Measurements from ENCODE around the gene CBFA2T3.
A peak's percentile ranks its signal among the peaks of the same experiment; 100 is the strongest.

CBFA2T3 gene

DNA sequence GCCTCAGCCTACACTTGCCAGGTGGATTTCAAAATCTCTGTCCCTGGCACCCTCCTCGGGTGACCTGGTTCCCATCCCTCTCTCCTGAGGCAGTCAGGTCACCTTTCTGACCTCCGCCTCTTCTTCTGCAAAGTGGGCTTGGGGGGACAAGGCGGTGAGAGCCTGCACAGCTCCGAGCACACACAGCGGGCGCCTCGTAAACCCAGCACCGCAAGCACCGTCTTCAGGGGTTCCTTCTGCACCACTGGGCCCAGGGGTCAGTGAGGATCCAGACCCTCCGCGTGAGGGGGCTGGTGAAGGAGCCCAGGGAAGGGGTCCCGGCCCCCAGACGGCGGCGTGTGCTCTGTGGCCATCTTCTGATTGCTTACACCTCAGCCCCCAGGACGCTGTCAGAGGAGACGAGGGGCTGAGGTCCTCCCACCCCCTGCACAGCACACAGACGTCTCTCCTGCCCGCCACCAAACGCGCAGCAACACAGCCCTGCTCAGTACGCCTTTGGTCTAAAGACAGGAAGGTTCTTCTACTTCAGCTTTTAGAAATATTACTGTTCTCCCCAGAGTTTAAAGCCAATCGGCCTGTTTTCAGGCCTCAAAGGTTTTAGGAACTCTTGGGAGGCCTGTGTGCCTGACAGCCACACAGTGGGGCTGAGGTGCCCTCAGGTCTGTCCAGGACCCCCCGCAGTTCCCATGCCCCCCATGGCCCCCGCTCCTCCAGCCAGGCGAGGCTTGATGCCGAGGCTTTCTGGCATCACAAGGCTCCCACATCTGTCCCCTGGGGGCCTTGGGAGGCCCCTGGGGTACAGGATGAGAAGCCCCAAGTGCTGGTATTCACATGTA is 2.7 kb downstream of the CBFA2T3 start:
- Histone ChIP-seq H3K36me3 (ENCODE audit: insufficient read depth, low read length) (no peaks in the 10 kb centered on the region), H3K9me3 (ENCODE audit: insufficient read depth, low read length, severe bottlenecking) (no peaks in the 10 kb centered on the region), H3K79me2 (ENCODE audit: insufficient read depth, low read length) (no peaks in the 10 kb centered on the region), H3K4me3 (ENCODE audit: low read depth in 1 of 2, low read length in 2 of 2) (no peak overlapping the region), H3K4me1 (ENCODE audit: insufficient read depth, low read length) (peaks cover 18% of the 10 kb centered on the region), H2AFZ (ENCODE audit: low read depth, low read length) (no peak overlapping the region), H3K9ac (ENCODE audit: low read depth, low read length) (no peak overlapping the region), H3K4me2 (ENCODE audit: insufficient read depth, low read length) (no peak overlapping the region), H4K20me1 (ENCODE audit: insufficient read depth, low read length) (no peaks in the 10 kb centered on the region; the same call in 1 of the 2 replicates), H3K27me3 (ENCODE audit: insufficient read depth, low read length, poor library complexity) (no peaks in the 10 kb centered on the region), H3K27ac (ENCODE audit: low read length) (no peak overlapping the region)
- peak; percentile 39 for DNase-seq
- TF ChIP-seq CTCF (IDR thresholded peaks at IDR 0.05; ENCODE audit: borderline replicate concordance, extremely low read depth, low read length, poor library complexity, severe bottlenecking) = no peak
- TF ChIP-seq EZH2 (IDR thresholded peaks at IDR 0.05; ENCODE audit: borderline replicate concordance, low read depth, low read length, severe bottlenecking) = no peak
- ATAC-seq (ENCODE audit: insufficient read depth, low read depth) = no peak

- Histone ChIP-seq H3K4me2 (ENCODE audit: insufficient read depth, low read length) (no peak overlapping the region), H3K27me3 (ENCODE audit: insufficient read depth, low read length, poor library complexity) (no peaks in the 10 kb centered on the region), H3K4me1 (ENCODE audit: insufficient read depth, low read length) (peaks cover 11% of the 10 kb centered on the region), H2AFZ (ENCODE audit: low read depth, low read length) (no peak overlapping the region), H3K79me2 (ENCODE audit: insufficient read depth, low read length) (no peaks in the 10 kb centered on the region), H3K9ac (ENCODE audit: low read depth, low read length) (no peak overlapping the region), H3K4me3 (ENCODE audit: low read depth in 1 of 2, low read length in 2 of 2) (no peak overlapping the region), H3K9me3 (ENCODE audit: insufficient read depth, low read length, severe bottlenecking) (no peaks in the 10 kb centered on the region), H3K36me3 (ENCODE audit: insufficient read depth, low read length) (no peaks in the 10 kb centered on the region), H3K27ac (ENCODE audit: low read length) (no peak overlapping the region), H4K20me1 (ENCODE audit: insufficient read depth, low read length) (no peaks in the 10 kb centered on the region)
- DNase-seq (no peak), ATAC-seq (ENCODE audit: insufficient read depth, low read depth) (no peak)
- no peak for TF ChIP-seq CTCF (IDR thresholded peaks at IDR 0.05; ENCODE audit: borderline replicate concordance, extremely low read depth, low read length, poor library complexity, severe bottlenecking)
- no peak for TF ChIP-seq EZH2 (IDR thresholded peaks at IDR 0.05; ENCODE audit: borderline replicate concordance, low read depth, low read length, severe bottlenecking)
These were observed 3.5 kb downstream of the CBFA2T3 start for GRCh38 chr16:88973415-88974050.

GRCh38 chr16:88973007-88973410 is 4.0 kb downstream of the CBFA2T3 start:
- Histone ChIP-seq H3K4me2 (ENCODE audit: insufficient read depth, low read length) (no peak overlapping the region), H3K27ac (ENCODE audit: low read length) (no peak overlapping the region), H3K9me3 (ENCODE audit: insufficient read depth, low read length, severe bottlenecking) (no peaks in the 10 kb centered on the region), H3K4me1 (ENCODE audit: insufficient read depth, low read length) (peaks cover 5% of the 10 kb centered on the region), H3K4me3 (ENCODE audit: low read depth in 1 of 2, low read length in 2 of 2) (no peak overlapping the region), H2AFZ (ENCODE audit: low read depth, low read length) (no peak overlapping the region), H3K36me3 (ENCODE audit: insufficient read depth, low read length) (no peaks in the 10 kb centered on the region), H3K79me2 (ENCODE audit: insufficient read depth, low read length) (no peaks in the 10 kb centered on the region), H3K27me3 (ENCODE audit: insufficient read depth, low read length, poor library complexity) (no peaks in the 10 kb centered on the region), H3K9ac (ENCODE audit: low read depth, low read length) (no peak overlapping the region), H4K20me1 (ENCODE audit: insufficient read depth, low read length) (no peaks in the 10 kb centered on the region)
- DNase-seq (no peak), ATAC-seq (ENCODE audit: insufficient read depth, low read depth) (no peak)
- TF ChIP-seq CTCF (IDR thresholded peaks at IDR 0.05; ENCODE audit: borderline replicate concordance, extremely low read depth, low read length, poor library complexity, severe bottlenecking) = no peak
- no peak for TF ChIP-seq EZH2 (IDR thresholded peaks at IDR 0.05; ENCODE audit: borderline replicate concordance, low read depth, low read length, severe bottlenecking)

All from DND-41 (cell line).